B cell (primary cell): ENCODE measurements around the gene ADCY10. TPM values are rescaled to one million over a fixed set of nuclear protein-coding genes. Genes with fewer than 3 reads are reported as not detected.

Experiments
- ATAC-seq: fragments of 200-7000 bp; cut with Tn5 transposase; one replicate; pipeline ENCODE4 v1.10.0; 2021; ENCODE audit warnings: low read depth, mild to moderate bottlenecking, moderate number of reproducible peaks, moderate library complexity
- CTCF ChIA-PET: fragments of 350-600 bp; sonication (Branson Sonifier 250); formaldehyde crosslinking; loops from one replicate; lab custom pipeline; 2021; ENCODE audit warnings: antibody characterized with exemption, inconsistent platforms; lab: Charles Lee
- POLR2A ChIA-PET: fragments of 350-600 bp; sonication (Branson Sonifier 250); formaldehyde crosslinking; loops from one replicate; lab custom pipeline; 2021; ENCODE audit warnings: antibody characterized with exemption; lab: Charles Lee
- DNase-seq: peaks from one replicate; pipeline ENCODE4 v3.0.0; 2013
- H2AFZ ChIP-seq: 2 replicates; pipeline ENCODE4 v1.6.1; 2012; ENCODE audit warnings: mild to moderate bottlenecking, low read depth, low read length; ENCODE audit not compliant: insufficient read depth, poor library complexity, severe bottlenecking
- H3K27ac ChIP-seq, 2 donors: 1 replicate in 1 of 2; 2 replicates in 1 of 2; pipeline ENCODE4 v1.5.1; 2012 to 2013; ENCODE audit warnings: low read length in 2 of 2, mild to moderate bottlenecking in 2 of 2, moderate library complexity in 1 of 2
- H3K27me3 ChIP-seq, 4 experiments: fragments of 200-600 bp in 1 of 4; sonication (generic) in 1 of 4; replicated peaks in 1 of 4; 1 replicate in 2 of 4; 2 replicates in 2 of 4; pipeline versions ENCODE4 v1.6.1 to v1.7.0; 2013 to 2016; ENCODE audit warnings: low read length in 3 of 4, mild to moderate bottlenecking in 2 of 4, mixed read lengths in 1 of 4, moderate library complexity in 1 of 4; ENCODE audit not compliant: insufficient read depth in 4 of 4, control insufficient read depth in 3 of 4; ENCODE audit errors: control extremely low read depth in 1 of 4
- H3K36me3 ChIP-seq, 2 experiments: replicated peaks in 1 of 2; 1 replicate in 1 of 2; 2 replicates in 1 of 2; pipeline versions ENCODE4 v1.6.1 to v1.7.1; 2013; ENCODE audit warnings: low read length in 1 of 2; ENCODE audit not compliant: insufficient read depth in 2 of 2, control insufficient read depth in 1 of 2; ENCODE audit errors: control extremely low read depth in 1 of 2, extremely low read depth in 1 of 2
- H3K4me1 ChIP-seq, 2 donors: fragments of 200-600 bp in 1 of 2; sonication (generic) in 1 of 2; 1 replicate in 1 of 2; 2 replicates in 1 of 2; pipeline versions ENCODE4 v1.5.1 to v1.6.1; 2013 to 2017; ENCODE audit warnings: low read length in 2 of 2; ENCODE audit not compliant: control insufficient read depth in 2 of 2, insufficient read depth in 2 of 2
- H3K4me2 ChIP-seq: replicated peaks from 2 replicates; pipeline ENCODE3; 2012; ENCODE audit warnings: mild to moderate bottlenecking, low read depth, low read length; ENCODE audit not compliant: poor library complexity, severe bottlenecking
- H3K4me3 ChIP-seq, 5 experiments: fragments of 200-600 bp in 1 of 5; sonication (generic) in 1 of 5; 1 replicate in 3 of 5; 2 replicates in 2 of 5; pipeline versions ENCODE4 v1.5.1 to v1.7.0; 2011 to 2016; ENCODE audit warnings: low read length in 4 of 5, mild to moderate bottlenecking in 4 of 5, low read depth in 2 of 5, control low read depth in 1 of 5, moderate library complexity in 1 of 5; ENCODE audit not compliant: insufficient read depth in 1 of 5; ENCODE audit errors: control extremely low read depth in 1 of 5, extremely low read depth in 1 of 5
- H3K79me2 ChIP-seq: fragments of 200-600 bp; sonication (generic); one replicate; pipeline ENCODE4 v1.6.0; 2016; ENCODE audit warnings: low read length; ENCODE audit not compliant: control insufficient read depth, insufficient read depth
- H3K9ac ChIP-seq: fragments of 200-600 bp; sonication (generic); 2 replicates; pipeline ENCODE4 v1.6.1; 2017; ENCODE audit warnings: mild to moderate bottlenecking, low read length, moderate library complexity
- H3K9me3 ChIP-seq, 3 donors: one replicate each; pipeline versions ENCODE4 v1.6.1 to v1.7.1; 2013; ENCODE audit warnings: low read length in 2 of 3; ENCODE audit not compliant: control insufficient read depth in 2 of 3, insufficient read depth in 1 of 3; ENCODE audit errors: control extremely low read depth in 1 of 3
- H4K20me1 ChIP-seq: 2 replicates; pipeline ENCODE4 v1.6.0; 2012; ENCODE audit warnings: mild to moderate bottlenecking, low read length; ENCODE audit not compliant: insufficient read depth, control insufficient read depth, poor library complexity, severe bottlenecking
- H3K27ac Mint-ChIP-seq: one replicate; pipeline ENCODE4 v1.8.0; 2021; ENCODE audit warnings: mixed read lengths
- H3K27me3 Mint-ChIP-seq: one replicate; pipeline ENCODE4 v1.8.0; 2021; ENCODE audit warnings: mixed read lengths
- H3K4me1 Mint-ChIP-seq: one replicate; pipeline ENCODE4 v1.8.0; 2021; ENCODE audit warnings: mixed read lengths
- H3K4me3 Mint-ChIP-seq: one replicate; pipeline ENCODE4 v1.8.0; 2021; ENCODE audit warnings: mixed read lengths
- H3K9me3 Mint-ChIP-seq: one replicate; pipeline ENCODE4 v1.8.0; 2022; ENCODE audit warnings: mixed read lengths; ENCODE audit not compliant: insufficient read depth
- EZH2 ChIP-seq: IDR thresholded peaks from 2 replicates; pipeline ENCODE4 v1.6.1; 2012; ENCODE audit warnings: borderline replicate concordance, low read depth, mild to moderate bottlenecking, moderate library complexity, low read length; ENCODE audit not compliant: insufficient read depth, poor library complexity, severe bottlenecking
- WGBS: methylation state at CpG from one replicate; pipeline ENCODE4 v1.1.5; 2013; ENCODE audit warnings: missing lambda C conversion rate; ENCODE audit not compliant: insufficient coverage; 5-methylcytosine and 5-hydroxymethylcytosine counted together
- intact Hi-C: fragments of 100-400 bp; cut with micrococcal nuclease; formaldehyde crosslinking; loops from one replicate; pipeline ENCODE4 v1.10.0; 2022
- polyA plus RNA-seq: library from polyadenylated mRNA; depleted of rRNA; stranded (reverse); fragments of >200 nt; gene quantifications from 2 replicates; pipeline ENCODE4 v1.2.3, GENCODE V29; 2012
- total RNA-seq, 2 donors: library from RNA; stranded (reverse); fragments of 120-200 nt in 1 of 2; gene quantifications; 1 replicate in 1 of 2; 2 replicates in 1 of 2; pipeline versions ENCODE4 v1.2.3 to v1.2.4, GENCODE V29; 2013 to 2022
- TF ChIP-seq, protein P1 (sequence below): fragments of 200-600 bp; IDR thresholded peaks from one replicate; pipeline ENCODE4 v1.8.0; 2022; ENCODE audit warnings: antibody characterized with exemption, mild to moderate bottlenecking

Gene ADCY10
- total and polyA plus RNA-seq, 2 donors (not counting 1 experiment from before 2014, with no cell fraction given), result 0.15 TPM; not detected in 1

DNA sequence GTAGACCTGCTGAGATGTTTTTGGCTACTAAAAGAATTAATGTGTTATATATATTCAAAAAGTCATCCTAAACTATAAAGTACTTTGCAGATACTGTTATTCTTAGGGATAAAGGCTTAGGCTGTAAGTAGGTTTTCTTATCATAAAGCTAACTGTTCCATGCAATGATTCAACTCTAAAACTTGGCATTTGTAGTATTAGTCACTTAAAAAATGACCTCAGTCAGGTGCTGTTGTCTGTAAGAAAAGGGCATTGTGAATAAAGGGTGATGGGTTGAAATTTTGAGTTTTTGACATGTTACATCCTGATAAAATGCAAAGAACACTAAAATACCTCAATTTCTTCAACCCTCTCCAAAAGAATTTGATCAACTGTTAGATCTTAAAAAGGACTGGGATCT lies 32.9 kb downstream of the ADCY10 start:
- H3K4me3 Mint-ChIP-seq, result no peak overlapping the region
- H3K9me3 ChIP-seq, result peaks cover 0 to 2% (median 0%) of the 10 kb centered on the region in 3 donors
- no peak overlapping the region for H2AFZ ChIP-seq
- no peaks in the 10 kb centered on the region for H3K4me1 Mint-ChIP-seq
- no peak overlapping the region for H3K4me3 ChIP-seq
- DNase-seq, result no peak
- CTCF ChIA-PET, result no interaction called here
- no peaks in the 10 kb centered on the region for H3K4me1 ChIP-seq
- no peaks in the 10 kb centered on the region for H4K20me1 ChIP-seq
- no peaks in the 10 kb centered on the region for H3K36me3 ChIP-seq
- H3K27ac Mint-ChIP-seq, result no peak overlapping the region
- intact Hi-C loops, result no loop called here
- no peak overlapping the region for H3K9ac ChIP-seq
- POLR2A ChIA-PET, result no interaction called here
- no peak overlapping the region for H3K27ac ChIP-seq
- H3K79me2 ChIP-seq, result no peaks in the 10 kb centered on the region
- H3K27me3 Mint-ChIP-seq, result peaks cover 5% of the 10 kb centered on the region
- H3K27me3 ChIP-seq, result no peaks in the 10 kb centered on the region
- no peak for ATAC-seq
- TF ChIP-seq EZH2, result no peak
- TF ChIP-seq, protein P1, sequence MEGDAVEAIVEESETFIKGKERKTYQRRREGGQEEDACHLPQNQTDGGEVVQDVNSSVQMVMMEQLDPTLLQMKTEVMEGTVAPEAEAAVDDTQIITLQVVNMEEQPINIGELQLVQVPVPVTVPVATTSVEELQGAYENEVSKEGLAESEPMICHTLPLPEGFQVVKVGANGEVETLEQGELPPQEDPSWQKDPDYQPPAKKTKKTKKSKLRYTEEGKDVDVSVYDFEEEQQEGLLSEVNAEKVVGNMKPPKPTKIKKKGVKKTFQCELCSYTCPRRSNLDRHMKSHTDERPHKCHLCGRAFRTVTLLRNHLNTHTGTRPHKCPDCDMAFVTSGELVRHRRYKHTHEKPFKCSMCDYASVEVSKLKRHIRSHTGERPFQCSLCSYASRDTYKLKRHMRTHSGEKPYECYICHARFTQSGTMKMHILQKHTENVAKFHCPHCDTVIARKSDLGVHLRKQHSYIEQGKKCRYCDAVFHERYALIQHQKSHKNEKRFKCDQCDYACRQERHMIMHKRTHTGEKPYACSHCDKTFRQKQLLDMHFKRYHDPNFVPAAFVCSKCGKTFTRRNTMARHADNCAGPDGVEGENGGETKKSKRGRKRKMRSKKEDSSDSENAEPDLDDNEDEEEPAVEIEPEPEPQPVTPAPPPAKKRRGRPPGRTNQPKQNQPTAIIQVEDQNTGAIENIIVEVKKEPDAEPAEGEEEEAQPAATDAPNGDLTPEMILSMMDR, result no peak
- H3K9me3 Mint-ChIP-seq, result no peaks in the 10 kb centered on the region
- no peak overlapping the region for H3K4me2 ChIP-seq

DNA sequence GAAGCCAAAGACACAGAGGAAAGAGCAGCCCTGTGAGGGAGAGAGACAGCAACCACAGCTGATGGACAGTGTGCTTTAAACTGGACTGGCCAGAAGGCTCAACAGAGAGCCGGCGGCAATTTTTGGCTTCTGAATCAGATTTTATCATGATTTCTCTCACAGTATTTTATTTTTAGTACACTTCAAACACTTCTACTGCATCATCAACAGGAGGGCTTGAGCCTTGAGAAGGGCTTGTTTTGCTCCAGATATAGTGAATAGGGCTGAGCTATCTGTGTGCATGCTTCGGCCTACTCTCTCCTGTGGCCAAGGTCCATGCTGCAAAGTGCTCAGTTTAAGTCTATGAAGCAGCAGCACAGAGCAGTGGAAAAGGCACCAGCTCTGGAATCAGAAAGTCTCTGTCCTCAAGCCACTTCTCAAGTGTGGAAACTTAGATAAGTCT lies 33.3 kb downstream of the ADCY10 start:
- WGBS, result 100% methylated on average over 1 of the region's 3 CpGs
- no peak for TF ChIP-seq EZH2
- TF ChIP-seq, protein P1, result no peak
- ATAC-seq, result no peak
- peaks cover 0 to 2% (median 0%) of the 10 kb centered on the region in 3 donors for H3K9me3 ChIP-seq
- Mint-ChIP-seq H3K27me3 (peaks cover 5% of the 10 kb centered on the region), H3K4me3 (no peak overlapping the region), H3K9me3 (no peaks in the 10 kb centered on the region), H3K27ac (no peak overlapping the region), H3K4me1 (no peaks in the 10 kb centered on the region)
- CTCF ChIA-PET, result no interaction called here
- no peak overlapping the region for H3K27ac ChIP-seq
- no peaks in the 10 kb centered on the region for H3K4me1 ChIP-seq
- no peaks in the 10 kb centered on the region for H3K27me3 ChIP-seq
- H2AFZ ChIP-seq, result no peak overlapping the region
- intact Hi-C loops, result no loop called here
- no peak overlapping the region for H3K4me3 ChIP-seq
- no peak for DNase-seq
- no peaks in the 10 kb centered on the region for H4K20me1 ChIP-seq
- no peak overlapping the region for H3K4me2 ChIP-seq
- no peaks in the 10 kb centered on the region for H3K79me2 ChIP-seq
- POLR2A ChIA-PET, result no interaction called here
- no peaks in the 10 kb centered on the region for H3K36me3 ChIP-seq
- no peak overlapping the region for H3K9ac ChIP-seq
